GM23338 (cell line): Measurements from ENCODE around the gene NANP. TPM values are rescaled to one million over a fixed set of nuclear protein-coding genes. Genes with fewer than 3 reads are reported as not detected.

Experiments used
- ATAC-seq: fragments of 200-7000 bp; cut with Tn5 transposase; 3 replicates; pipeline ENCODE4 v1.9.1; 2020
- DNase-seq: peaks from one replicate; pipeline ENCODE4 v3.0.0-alpha.2; 2015; ENCODE audit warnings: low spot score
- H2AFZ ChIP-seq: fragments of 200-600 bp; sonication (generic); 2 replicates; pipeline ENCODE4 v1.8.0; 2016; ENCODE audit warnings: antibody characterized with exemption, mild to moderate bottlenecking, moderate library complexity
- H3F3A ChIP-seq: fragments of 200-600 bp; sonication (generic); replicated peaks from 2 replicates; pipeline ENCODE4 v1.8.0; 2017; ENCODE audit warnings: antibody characterized with exemption, mixed run types, low read depth
- H3K27ac ChIP-seq: fragments of 200-600 bp; sonication (generic); 2 replicates; pipeline ENCODE4 v1.6.1; 2016; ENCODE audit warnings: low read depth
- H3K27me3 ChIP-seq: fragments of 200-600 bp; sonication (generic); 2 replicates; pipeline ENCODE4 v1.8.0; 2016; ENCODE audit warnings: mild to moderate bottlenecking, mixed run types, moderate library complexity; ENCODE audit not compliant: insufficient read depth
- H3K36me3 ChIP-seq: fragments of 200-600 bp; sonication (generic); 2 replicates; pipeline ENCODE4 v1.8.0; 2016; ENCODE audit warnings: mild to moderate bottlenecking; ENCODE audit not compliant: insufficient read depth
- H3K4me1 ChIP-seq: fragments of 200-600 bp; sonication (generic); 2 replicates; pipeline ENCODE4 v1.8.0; 2016; ENCODE audit warnings: mild to moderate bottlenecking, moderate library complexity; ENCODE audit not compliant: insufficient read depth
- H3K4me2 ChIP-seq: fragments of 200-600 bp; sonication (generic); 2 replicates; pipeline ENCODE4 v1.7.1; 2017; ENCODE audit warnings: mixed run types
- H3K4me3 ChIP-seq: fragments of 200-600 bp; sonication (generic); 2 replicates; pipeline ENCODE4 v1.6.1; 2016; ENCODE audit warnings: mixed run types
- H3K79me2 ChIP-seq: fragments of 200-600 bp; sonication (generic); replicated peaks from 2 replicates; pipeline ENCODE4 v1.8.0; 2017; ENCODE audit warnings: mild to moderate bottlenecking; ENCODE audit not compliant: insufficient read depth
- H3K9me2 ChIP-seq: fragments of 200-600 bp; sonication (generic); 2 replicates; pipeline ENCODE4 v1.8.0; 2017; ENCODE audit not compliant: insufficient read depth
- H4K20me1 ChIP-seq: fragments of 200-600 bp; sonication (generic); replicated peaks from 2 replicates; pipeline ENCODE4 v1.8.0; 2017; ENCODE audit warnings: mild to moderate bottlenecking; ENCODE audit not compliant: insufficient read depth
- H3K27ac Mint-ChIP-seq: 2 replicates; pipeline ENCODE4 v1.8.0; 2020; ENCODE audit warnings: inconsistent platforms, mild to moderate bottlenecking, moderate library complexity, mixed read lengths
- H3K27me3 Mint-ChIP-seq: 3 replicates; pipeline ENCODE4 v1.8.0; 2022; ENCODE audit warnings: low read depth, mild to moderate bottlenecking, moderate library complexity, mixed read lengths, inconsistent platforms; ENCODE audit not compliant: insufficient read depth, poor library complexity
- H3K36me3 Mint-ChIP-seq: 3 replicates; pipeline ENCODE4 v1.8.0; 2021; ENCODE audit warnings: low read depth, mild to moderate bottlenecking, inconsistent platforms, moderate library complexity, mixed read lengths
- H3K4me1 Mint-ChIP-seq: 3 replicates; pipeline ENCODE4 v1.8.0; 2020; ENCODE audit warnings: mild to moderate bottlenecking, inconsistent platforms, mixed read lengths
- H3K4me3 Mint-ChIP-seq: 3 replicates; pipeline ENCODE4 v1.8.0; 2021; ENCODE audit warnings: moderate library complexity, mild to moderate bottlenecking, inconsistent platforms, mixed read lengths
- H3K9me3 Mint-ChIP-seq: 3 replicates; pipeline ENCODE4 v1.8.0; 2020; ENCODE audit warnings: moderate library complexity, mild to moderate bottlenecking, inconsistent platforms, mixed read lengths
- CREB1 ChIP-seq: fragments of 250-450 bp; sonication (Bioruptor Pico); IDR thresholded peaks from 2 replicates; pipeline ENCODE4 v1.5.0; 2020; ENCODE audit warnings: low read depth, mild to moderate bottlenecking, moderate library complexity
- CTCF ChIP-seq, 2 experiments: fragments of 200-600 bp in 1 of 2; sonication (generic) in 1 of 2; conservative IDR thresholded peaks; 2 replicates each; pipeline versions ENCODE4 v1.5.1 to v1.6.1; 2016 to 2017; ENCODE audit warnings: antibody characterized with exemption in 2 of 2, low read depth in 2 of 2, mild to moderate bottlenecking in 2 of 2, moderate library complexity in 1 of 2
- ETS1 ChIP-seq: IDR thresholded peaks from 2 replicates; pipeline ENCODE4 v1.6.1; 2016; ENCODE audit warnings: antibody characterized with exemption
- EZH2 ChIP-seq: fragments of 200-600 bp; sonication (generic); IDR thresholded peaks from one replicate; pipeline ENCODE4 v1.8.0; 2017; ENCODE audit warnings: antibody characterized with exemption, mild to moderate bottlenecking, low read depth; ENCODE audit not compliant: unreplicated experiment
- EZH2phosphoT487 ChIP-seq: fragments of 200-600 bp; sonication (generic); IDR thresholded peaks from one replicate; pipeline ENCODE4 v1.8.1; 2018; ENCODE audit warnings: antibody characterized with exemption; ENCODE audit not compliant: unreplicated experiment
- JUNB ChIP-seq: IDR thresholded peaks from one replicate; pipeline ENCODE4 v1.6.1; 2016; ENCODE audit warnings: antibody characterized with exemption; ENCODE audit not compliant: unreplicated experiment
- NANOG ChIP-seq: IDR thresholded peaks from 2 replicates; pipeline ENCODE4 v1.6.1; 2016; ENCODE audit warnings: antibody characterized with exemption, borderline replicate concordance
- POLR2AphosphoS5 ChIP-seq: IDR thresholded peaks from 2 replicates; pipeline ENCODE4 v1.6.1; 2016; ENCODE audit warnings: antibody characterized with exemption, low read depth
- ZNF114 ChIP-seq: fragments of 250-450 bp; sonication (Bioruptor Pico); IDR thresholded peaks from 2 replicates; pipeline ENCODE4 v1.5.0; 2020; ENCODE audit warnings: mild to moderate bottlenecking, moderate library complexity
- ZNF331 ChIP-seq: fragments of 250-450 bp; sonication (Bioruptor Pico); IDR thresholded peaks from 2 replicates; pipeline ENCODE4 v1.5.0; 2020; ENCODE audit warnings: low read depth, mild to moderate bottlenecking, moderate library complexity
- polyA plus RNA-seq: library from polyadenylated mRNA; unstranded; fragments of >200 nt; fragmentation: Nextera tagmentation; extraction: Ambion mirVana; gene quantifications from 2 replicates; pipeline ENCODE4 v1.2.1, GENCODE V29; 2016
- small RNA-seq: library from RNA; depleted of rRNA; stranded (forward); fragments of <200 nt; gene quantifications from one replicate; pipeline ENCODE3, GENCODE V24; 2014; ENCODE audit warnings: low replicate concordance
- total RNA-seq: library from RNA; depleted of rRNA; stranded (reverse); fragments of >200 nt; shearing (Covaris generic); gene quantifications from 2 replicates; pipeline ENCODE4 v1.2.3, GENCODE V29; 2014; rRNA removed

The NANP gene
- total and polyA plus RNA-seq, 2 experiments from 2014 or later: 3.9 to 7.6 TPM

GRCh38 chr20:25563876-25564275 is 59.9 kb downstream of the NANP start (continued):
- TF ChIP-seq NANOG (no peak), CREB1 (CRISPR knock-in tag) (no peak), ETS1 (no peak), EZH2phosphoT487 (no peak), POLR2AphosphoS5 (no peak), ZNF114 (no peak), CTCF (conservative IDR thresholded peaks at IDR 0.05; ENCODE audit: low read depth in 2 of 2) (no peak), EZH2 (no peak), JUNB (no peak)

GRCh38 chr20:25563362-25563761 is 60.5 kb downstream of the NANP start:
- Mint-ChIP-seq H3K27me3 (no peaks in the 10 kb centered on the region), H3K27ac (no peak overlapping the region)

More at GRCh38 chr20:25563362-25563761, 60.5 kb downstream of the NANP start:
- H3K4me3 Mint-ChIP-seq: no peak overlapping the region
- peaks cover 31% of the 10 kb centered on the region for H3K4me1 Mint-ChIP-seq
- H3K27ac ChIP-seq: no peak overlapping the region
- no peaks in the 10 kb centered on the region for H3K27me3 ChIP-seq
- no peak for TF ChIP-seq CTCF (conservative IDR thresholded peaks at IDR 0.05; ENCODE audit: low read depth in 2 of 2)
- no peak for TF ChIP-seq POLR2AphosphoS5
- no peak for TF ChIP-seq NANOG
- no peak for TF ChIP-seq ZNF331 (CRISPR knock-in tag)
- DNase-seq (no peak), ATAC-seq (no peak)
- H3K4me1 ChIP-seq: peaks cover 9% of the 10 kb centered on the region; the same call in 1 of the 2 replicates
- no peak overlapping the region for H2AFZ ChIP-seq
- H3F3A ChIP-seq: no peaks in the 10 kb centered on the region
- H3K4me3 ChIP-seq: no peak overlapping the region
- H3K9me2 ChIP-seq: no peaks in the 10 kb centered on the region
- H3K4me2 ChIP-seq: no peak overlapping the region
- no peaks in the 10 kb centered on the region; the same call in 1 of the 2 replicates for H4K20me1 ChIP-seq
- H3K9me3 Mint-ChIP-seq: peaks cover 28% of the 10 kb centered on the region
- peaks cover 70% of the 10 kb centered on the region for H3K79me2 ChIP-seq
- peaks cover 6% of the 10 kb centered on the region; the same call in 1 of the 2 replicates for H3K36me3 ChIP-seq
- H3K36me3 Mint-ChIP-seq: peaks cover 59% of the 10 kb centered on the region

Small RNA genes lying within 50 kb of the gene (small RNA-seq; reads per million reads assigned to genes)
- gene RN7SL594P (not detected), gene RNU6ATAC17P (not detected)

Other genes with a start within 250 kb of the NANP start
- 57.8 and 63.8 TPM in 2 replicates for gene ABHD12, start 233.2 kb downstream of the NANP start, total RNA-seq
- gene ABHD12, start 233.2 kb downstream of the NANP start, polyA plus RNA-seq: 40.2 and 40.8 TPM in 2 replicates
- 62.5 and 65.4 TPM in 2 replicates for gene GINS1, start 216.3 kb downstream of the NANP start, total RNA-seq
- gene GINS1, start 216.3 kb downstream of the NANP start, polyA plus RNA-seq: 31.7 and 32.0 TPM in 2 replicates
- gene NINL, start 38.5 kb downstream of the NANP start, total RNA-seq: 22.9 and 31.2 TPM in 2 replicates
- 15.0 and 18.0 TPM in 2 replicates for gene NINL, start 38.5 kb downstream of the NANP start, polyA plus RNA-seq
- gene ZNF337, start 72.8 kb upstream of the NANP start, total RNA-seq: 6.3 TPM in 2 replicates
- gene ZNF337, start 72.8 kb upstream of the NANP start, polyA plus RNA-seq: 0.61 and 2.1 TPM in 2 replicates